ENCODE measurements around the gene UCP2.
A peak's percentile ranks its signal among the peaks of the same experiment; 100 is the strongest.

Gene UCP2

DNA sequence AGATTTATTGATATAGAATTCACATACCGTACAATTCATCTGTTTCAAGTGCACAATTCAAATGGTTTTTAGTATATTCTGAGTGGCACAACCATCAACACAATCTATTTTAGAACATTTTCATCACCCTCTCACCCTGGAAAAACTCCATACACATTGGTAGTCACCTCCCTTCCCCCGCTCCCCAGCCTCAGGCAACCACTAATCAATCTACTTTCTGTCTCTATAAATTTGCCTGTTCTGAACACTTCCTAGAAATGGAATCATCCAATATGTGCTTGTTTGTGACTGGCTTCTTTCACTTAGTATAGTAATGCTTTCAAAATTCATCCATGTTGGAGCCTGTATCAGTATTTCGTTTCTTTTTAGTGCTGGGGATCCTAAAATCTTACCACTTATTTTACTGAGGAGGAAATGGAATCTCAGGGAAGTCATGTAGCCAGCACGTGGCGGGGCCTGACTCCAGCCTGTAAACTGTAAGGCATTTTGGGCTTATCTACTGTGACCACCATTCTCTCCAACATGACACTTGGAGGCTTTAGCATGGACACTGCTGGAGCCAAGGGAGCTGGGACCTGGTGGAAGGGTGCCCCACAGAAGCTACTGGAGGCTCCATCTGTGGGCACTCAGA, 27.1 kb upstream of the UCP2 start:
- DNase-seq, result no peak

DNA sequence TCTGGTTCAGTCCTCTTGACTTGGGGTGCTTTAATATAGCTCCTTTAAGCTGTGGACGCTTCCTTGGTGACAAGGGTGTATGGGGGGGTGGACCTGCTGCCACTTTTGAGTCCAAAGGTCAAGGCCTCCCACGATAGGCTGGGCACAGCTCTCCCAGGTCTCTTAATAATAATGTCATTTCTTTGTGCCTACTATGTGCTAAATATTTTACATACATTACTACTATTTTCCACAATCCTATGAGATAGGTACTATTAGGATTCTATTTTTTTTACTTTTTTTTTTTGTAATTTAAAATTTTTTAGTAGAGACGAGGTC, 26.5 kb upstream of the UCP2 start:
- DNase-seq, result no peak

- no peak for DNase-seq
Measured at GRCh38 chr11:74008373-74009229, 26.0 kb upstream of the UCP2 start, which contains the start of gene UCP3. UCP3 (minus strand) TSS chr11:74009085; CDS start chr11:74007042, 2,043 bp downstream.

DNA sequence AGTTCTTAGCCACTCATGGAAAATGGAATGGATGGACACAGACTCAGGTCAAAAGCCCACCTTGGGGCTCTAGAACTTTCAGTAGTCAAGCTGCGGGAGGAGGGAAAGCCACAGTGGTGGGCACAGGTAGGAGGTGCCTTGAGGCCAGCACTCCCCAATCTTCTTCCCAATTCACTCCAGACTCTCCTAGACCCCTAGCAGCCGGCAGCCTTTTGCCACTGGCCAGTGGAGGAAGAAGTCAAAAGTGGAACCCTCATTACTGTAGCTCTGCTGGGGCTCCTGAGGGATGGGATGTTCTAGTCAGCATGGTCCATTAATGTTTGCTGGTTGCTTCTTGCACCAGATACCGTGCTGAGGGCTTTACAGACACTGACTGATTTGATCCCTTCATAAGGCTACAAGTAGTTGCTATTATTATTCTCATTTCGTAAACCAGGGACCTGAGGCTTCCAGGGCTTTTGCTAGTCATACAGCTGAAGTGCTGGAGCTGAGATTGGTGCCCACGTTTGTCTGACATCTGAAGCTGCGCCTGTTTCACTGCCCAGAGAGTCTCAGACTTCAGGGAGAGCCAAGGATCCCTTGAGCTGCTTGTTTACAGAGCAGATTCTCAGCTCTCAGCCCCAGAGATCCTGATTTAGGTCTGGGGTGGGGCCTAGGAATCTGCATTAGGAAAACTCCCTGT, 25.2 kb upstream of the UCP2 start:
- no peak for DNase-seq

GRCh38 chr11:74006743-74007304, 24.2 kb upstream of the UCP2 start:
- DNase-seq, result no peak

DNA sequence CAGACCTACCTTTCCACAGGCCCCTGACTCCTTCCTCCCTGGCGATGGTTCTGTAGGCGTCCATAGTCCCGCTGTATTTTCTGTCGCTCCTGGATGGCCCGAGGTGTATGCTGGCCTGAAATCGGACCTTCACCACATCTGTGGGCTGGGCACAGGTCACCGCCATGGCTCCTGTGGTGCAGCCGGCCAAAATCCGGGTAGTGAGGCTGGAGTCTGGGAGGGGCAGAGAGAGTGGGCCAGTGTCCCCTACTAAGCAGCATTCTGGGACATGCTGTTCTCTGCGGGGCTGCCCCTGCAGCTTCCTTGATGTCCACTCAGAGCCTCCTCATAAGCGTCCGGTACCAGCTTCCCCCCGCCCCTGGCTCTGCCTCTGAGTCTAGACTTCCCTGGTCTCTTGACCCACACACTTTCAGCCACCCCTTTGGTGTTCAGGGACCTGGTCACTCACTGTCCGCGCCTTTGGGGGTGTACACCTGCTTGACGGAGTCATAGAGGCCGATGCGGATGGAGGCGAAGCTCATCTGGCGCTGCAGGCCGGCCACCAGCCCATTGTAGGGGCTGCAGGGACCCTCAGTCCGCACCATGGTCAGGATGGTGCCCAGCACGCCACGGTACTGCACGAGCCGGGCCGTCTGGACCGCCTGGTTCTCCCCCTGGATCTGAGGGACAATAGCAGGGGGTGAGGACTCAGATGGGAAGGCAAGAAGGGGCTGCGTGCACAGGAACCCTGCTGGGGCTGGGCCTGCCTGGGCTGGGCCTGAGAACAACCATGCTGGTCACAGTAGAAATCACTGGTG, 23.3 kb upstream of the UCP2 start:
- DNase-seq, result no peak

DNA sequence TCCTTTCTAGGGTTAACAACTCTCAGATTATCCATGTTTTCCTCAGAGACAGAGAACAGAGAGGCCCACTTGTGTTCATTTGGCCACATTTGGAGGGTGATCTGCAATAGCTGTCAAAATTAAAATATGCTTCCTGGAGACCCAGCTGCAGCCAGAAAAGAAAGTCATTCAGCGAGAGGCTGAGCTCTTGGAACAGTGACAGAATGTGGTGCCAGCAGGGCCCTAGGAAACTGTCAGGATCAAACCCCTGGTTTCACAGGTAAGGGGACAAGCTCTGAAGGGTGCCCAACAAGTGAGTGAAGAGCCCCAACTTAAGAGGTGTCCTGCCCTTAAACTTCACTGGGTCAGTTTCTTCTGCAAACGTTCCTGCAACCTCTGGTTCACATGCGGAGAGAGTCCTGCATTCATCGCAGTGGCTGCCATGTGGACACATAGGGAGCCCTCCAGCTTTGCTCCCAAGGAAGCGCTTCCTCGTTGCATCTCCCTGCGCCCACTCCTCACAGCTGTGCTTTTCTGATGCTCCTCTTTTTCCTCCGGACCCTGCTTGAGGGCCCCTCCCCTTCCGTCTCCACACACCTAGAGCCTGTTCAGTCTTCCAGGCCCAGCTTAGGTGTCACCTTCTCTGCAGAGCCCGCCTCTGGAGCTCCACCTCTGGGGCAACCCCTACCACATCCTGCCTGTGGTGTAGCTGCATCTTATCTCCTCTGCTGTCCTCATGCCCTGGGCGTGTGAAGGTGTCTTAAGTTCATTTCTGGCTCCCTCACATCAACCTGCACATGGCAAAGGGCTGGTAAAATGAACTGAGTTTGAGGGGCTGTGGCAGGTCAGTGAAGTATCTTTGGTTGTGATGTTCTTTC, 22.3 kb upstream of the UCP2 start:
- DNase-seq, result no peak

- DNase-seq, result no peak
Measured at GRCh38 chr11:74004046-74004695, 21.5 kb upstream of the UCP2 start.

- no peak for DNase-seq
Measured at GRCh38 chr11:74002832-74003231, 20.2 kb upstream of the UCP2 start.

DNA sequence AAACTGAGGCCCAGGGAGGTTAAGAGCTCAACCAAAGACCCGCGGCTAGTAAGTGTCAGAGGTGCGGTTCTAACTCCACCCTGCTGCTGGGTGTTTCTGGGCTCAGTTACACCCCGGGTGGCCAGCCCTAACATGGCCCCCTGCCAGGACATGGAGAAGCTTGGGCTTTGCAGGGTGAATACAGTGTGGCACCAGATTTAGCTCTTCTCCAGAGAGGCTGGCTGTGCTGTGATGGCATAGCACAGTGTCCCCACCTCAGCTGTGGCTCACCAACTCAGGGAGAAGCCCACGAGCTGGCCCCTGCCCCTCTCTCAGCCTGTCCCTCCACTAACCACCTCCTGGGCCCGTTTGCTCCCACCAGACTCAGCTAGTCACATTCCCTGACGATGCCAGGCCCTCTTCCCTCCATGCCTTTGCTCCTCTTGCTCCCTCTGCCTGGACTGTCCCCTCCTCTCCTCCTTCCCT, 19.2 kb upstream of the UCP2 start:
- DNase-seq, result no peak

DNA sequence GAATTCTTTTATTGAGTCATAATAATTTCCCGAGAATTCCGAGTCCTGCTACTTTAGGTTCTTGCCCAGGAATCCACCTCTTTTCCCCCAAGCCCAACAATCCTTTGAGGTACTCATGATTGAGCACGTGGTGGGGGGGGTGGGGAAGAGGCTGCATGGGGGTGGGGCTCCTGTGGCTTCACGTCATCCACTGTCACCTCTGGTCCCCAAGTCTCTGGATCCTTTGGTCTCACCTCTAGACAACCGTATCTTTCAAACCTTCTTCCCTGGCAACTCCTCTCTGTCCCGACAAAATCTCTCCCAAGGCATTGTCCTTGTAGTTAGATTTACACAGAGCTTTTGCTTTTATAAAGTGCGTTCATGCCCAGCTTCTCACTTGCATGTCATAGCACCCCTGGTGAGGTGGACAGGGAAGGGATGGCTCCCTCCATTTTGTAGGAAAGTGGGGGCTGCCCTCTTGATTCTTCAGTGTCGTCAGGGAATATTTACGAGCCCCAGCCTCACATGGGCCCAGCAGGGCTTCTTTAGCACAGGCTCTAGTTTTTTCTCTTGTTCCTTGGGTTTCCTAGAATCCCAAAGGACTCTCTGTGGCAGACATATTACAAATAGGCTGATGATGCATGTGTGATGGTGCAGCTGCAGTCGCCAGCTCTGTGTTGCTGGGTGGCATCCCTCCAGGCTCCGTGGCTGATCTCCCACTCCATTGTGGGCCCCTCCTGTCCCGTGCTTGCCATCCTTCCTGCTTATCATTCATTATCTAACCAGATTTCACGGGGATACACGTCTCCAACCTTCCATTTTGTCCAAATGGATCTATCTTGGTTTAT, 17.9 kb upstream of the UCP2 start:
- no peak for DNase-seq

DNA sequence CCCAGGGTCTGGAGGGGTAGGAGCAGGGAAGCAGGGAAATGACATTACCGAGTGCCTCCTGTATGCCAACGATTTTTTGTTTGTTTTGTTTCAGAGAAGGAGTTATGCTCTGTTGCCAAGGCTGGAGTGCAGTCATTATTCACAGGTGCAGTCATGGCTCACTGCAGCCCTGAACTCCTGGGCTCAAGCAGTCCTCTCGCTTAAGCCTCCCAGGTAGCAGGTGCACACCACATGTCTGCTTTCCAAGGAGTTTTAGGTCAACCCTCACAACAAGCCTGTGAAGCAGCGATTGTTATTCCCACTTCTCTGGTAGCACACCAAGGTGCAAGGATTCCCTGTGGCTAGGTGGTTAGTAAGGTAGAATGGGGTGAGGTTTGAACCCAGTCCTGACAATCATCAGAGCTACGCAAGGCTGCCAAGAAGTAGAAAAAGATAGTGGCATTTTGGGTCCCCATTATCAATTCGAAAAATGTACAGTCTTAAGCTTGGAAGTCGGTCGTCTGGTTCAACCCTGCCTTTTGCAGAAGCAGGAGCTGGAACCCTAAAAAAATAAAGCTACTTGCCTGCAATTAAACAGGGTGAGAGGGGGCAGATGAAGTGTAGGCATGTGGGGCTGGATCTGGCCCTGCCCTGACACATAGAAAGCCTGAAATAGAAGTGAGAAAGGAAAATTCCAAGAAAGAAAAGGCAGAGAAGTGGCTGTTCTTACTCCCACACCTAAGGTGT, 17.1 kb upstream of the UCP2 start:
- peak; percentile 42 for DNase-seq

DNA sequence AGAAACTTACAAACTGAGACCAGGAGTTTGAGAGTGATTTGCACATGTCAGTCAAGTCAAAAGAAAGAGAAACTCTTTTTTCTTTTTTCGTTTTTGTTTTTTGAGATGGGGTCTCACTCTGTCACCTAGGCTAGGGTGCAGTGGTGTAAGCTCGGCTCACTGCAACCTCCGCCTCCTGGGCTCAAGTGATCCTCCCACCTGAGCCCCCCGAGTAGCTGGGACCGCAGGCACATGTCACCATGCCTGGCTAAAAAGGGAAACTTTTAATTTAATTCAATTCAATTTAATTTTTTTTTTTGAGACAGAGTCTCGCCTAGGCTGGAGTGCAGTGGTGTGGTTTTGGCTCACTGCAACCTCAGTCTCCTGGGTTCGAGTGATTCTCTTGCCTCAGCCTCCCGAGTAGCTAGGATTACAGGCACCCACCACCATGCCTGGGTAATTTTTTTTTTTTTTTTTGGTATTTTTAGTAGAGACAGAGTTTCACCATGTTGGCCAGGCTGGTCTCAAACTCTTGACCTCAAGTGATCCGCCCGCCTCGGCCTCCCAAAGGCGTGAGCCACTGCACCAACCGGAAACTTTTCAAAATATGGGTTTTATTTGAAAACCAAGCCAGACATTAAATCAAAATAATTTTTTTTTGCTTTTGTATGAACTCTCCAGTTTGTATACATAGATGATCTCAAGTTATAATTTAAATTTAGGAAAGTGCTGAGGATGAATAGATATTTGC, 16.4 kb upstream of the UCP2 start:
- no peak for DNase-seq

- no peak for DNase-seq
Measured at GRCh38 chr11:73997120-73997770, 14.6 kb upstream of the UCP2 start.

GRCh38 chr11:73996161-73996747, 13.6 kb upstream of the UCP2 start:
- no peak for DNase-seq

DNA sequence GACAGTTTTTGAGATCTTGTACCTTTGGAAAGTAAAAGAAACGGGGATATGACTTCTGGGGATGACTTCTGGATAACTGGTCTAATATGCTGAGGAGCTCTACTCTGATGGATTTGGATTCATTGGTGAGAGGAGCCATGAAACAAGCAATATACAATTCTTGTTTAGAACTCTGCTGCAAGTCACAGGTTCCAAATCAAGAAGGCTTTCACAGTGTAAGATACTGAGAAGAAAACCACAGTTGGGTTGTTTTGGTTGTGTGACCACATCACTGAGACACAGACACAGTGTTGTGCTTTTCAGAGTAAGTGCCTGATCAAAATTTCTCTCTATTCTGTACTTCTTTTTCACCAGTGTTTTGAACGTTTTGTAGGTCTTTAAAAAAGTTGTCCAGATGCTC, 13.1 kb upstream of the UCP2 start:
- DNase-seq, result no peak

GRCh38 chr11:73995247-73995646, 12.6 kb upstream of the UCP2 start:
- DNase-seq, result no peak

GRCh38 chr11:73991471-73992006, 8.9 kb upstream of the UCP2 start:
- no peak for DNase-seq
